Brain pericyte (primary cell): ENCODE results near the gene PPM1L.

Experiments
- DNase-seq: peaks from one replicate; pipeline ENCODE4 v3.0.0-alpha.2; 2012; ENCODE audit warnings: low read depth, low spot score

The PPM1L gene

DNA sequence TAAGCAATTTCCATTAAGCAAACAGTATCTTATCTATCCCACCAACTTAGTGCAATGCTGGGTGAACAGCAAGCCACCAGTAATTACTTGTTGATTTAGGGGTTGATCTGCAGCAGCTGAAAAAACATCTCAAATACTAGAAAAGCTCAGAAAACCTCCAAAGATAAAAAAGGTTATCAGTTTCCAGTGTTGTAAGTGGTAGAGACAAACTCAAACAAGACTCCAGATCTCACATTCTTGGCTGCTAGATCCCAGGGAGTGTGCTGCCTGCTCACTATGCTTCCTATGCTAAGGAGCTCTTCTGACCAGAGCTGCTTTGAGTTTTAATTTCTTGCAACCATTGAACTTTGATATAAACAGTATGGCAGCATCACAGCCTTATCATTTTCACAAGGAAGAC lies 337.9 kb downstream of the PPM1L start:
- DNase-seq, result no peak

DNA sequence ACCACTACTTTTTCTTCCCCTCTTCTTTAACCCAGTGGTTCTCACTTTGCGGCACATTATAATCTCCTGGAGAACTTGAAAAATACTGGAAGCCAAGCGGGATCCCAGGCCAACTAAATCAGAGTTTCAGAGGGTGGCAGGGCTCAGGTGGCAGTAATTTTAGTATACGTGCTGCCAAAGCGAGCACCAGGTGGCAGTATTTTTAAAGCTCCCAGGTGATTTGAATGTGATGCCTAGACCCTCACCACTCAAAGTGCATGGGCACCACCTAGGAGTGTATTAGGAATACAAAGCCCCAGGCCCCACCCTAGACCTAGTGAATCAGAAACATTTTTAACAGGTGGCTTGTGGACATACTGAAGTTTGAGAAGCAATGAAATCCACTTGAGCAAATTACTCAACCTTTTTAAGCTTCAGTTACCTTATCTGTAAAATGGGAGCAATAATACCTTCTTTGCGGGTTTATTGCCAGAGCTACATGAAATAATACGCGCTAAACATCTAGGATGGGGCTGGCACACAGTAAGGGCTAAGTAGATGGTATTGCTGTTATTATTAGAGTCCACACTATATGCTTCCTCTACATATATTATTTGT lies 340.8 kb downstream of the PPM1L start:
- DNase-seq, result no peak

DNA sequence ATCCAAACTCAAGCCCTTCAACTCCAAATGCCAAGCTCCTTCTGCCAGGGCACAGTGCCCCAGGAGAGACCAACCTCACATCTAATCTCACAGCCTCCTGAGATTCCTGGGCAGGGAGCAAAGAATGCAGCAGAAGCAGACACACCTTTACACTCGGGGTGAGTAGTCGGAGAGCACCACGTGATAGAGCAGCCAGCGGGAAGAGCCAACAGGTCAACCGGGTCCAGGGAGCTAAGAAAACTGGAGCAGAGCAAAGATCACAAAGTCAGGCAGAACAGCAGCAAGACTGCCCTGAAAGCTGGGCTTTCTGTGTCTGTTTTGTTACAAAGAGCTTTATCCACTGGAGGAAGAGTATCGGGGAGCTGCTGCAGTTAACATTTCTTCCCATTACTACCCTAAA lies 345.0 kb downstream of the PPM1L start:
- DNase-seq, result no peak

DNA sequence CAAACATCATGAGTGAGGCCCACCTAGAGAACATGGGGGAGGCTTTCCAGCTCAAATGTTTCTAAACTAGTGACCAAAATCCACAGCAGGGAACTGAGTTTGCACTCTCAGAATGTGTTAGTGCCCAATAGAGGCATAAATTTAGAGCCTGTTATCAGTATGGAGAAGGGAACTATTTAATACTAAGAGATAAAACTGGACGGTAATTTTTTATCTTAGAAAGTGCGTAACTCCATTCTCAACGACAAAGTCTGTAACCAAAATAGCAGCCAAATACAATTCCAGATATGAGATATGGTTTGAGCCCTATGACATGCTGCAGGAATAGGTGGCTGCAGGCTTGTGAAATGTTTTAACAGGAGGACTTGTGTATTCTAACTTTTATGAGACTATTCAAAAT lies 345.6 kb downstream of the PPM1L start:
- no peak for DNase-seq

DNA sequence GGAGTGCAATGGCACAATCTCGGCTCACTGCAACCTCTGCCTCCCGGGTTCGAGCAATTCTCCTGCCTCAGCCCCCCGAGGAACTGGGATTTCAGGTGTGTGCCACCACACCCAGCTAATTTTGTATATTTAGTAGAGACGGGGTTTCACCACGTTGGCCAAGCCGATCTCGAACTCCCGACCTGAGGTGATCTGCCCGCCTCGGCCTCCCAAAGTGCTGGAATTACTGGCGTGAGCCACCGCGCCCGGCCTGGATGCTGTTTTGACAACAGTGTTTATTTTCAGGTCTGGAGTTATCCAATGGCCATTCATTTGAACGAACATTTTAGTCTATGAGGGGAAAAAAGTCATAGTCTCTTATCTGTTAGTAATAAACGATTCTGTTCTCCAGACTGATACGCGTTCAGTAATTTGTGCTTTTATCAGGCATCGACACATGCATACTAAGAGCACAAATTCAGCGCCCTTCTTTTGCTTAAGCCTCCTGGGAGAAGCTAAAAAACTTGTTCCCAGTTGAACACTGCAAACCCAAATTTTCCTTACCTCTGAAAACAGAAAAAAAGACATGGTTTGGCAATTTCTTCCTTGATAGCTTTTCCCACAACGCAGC lies 347.9 kb downstream of the PPM1L start:
- no peak for DNase-seq

DNA sequence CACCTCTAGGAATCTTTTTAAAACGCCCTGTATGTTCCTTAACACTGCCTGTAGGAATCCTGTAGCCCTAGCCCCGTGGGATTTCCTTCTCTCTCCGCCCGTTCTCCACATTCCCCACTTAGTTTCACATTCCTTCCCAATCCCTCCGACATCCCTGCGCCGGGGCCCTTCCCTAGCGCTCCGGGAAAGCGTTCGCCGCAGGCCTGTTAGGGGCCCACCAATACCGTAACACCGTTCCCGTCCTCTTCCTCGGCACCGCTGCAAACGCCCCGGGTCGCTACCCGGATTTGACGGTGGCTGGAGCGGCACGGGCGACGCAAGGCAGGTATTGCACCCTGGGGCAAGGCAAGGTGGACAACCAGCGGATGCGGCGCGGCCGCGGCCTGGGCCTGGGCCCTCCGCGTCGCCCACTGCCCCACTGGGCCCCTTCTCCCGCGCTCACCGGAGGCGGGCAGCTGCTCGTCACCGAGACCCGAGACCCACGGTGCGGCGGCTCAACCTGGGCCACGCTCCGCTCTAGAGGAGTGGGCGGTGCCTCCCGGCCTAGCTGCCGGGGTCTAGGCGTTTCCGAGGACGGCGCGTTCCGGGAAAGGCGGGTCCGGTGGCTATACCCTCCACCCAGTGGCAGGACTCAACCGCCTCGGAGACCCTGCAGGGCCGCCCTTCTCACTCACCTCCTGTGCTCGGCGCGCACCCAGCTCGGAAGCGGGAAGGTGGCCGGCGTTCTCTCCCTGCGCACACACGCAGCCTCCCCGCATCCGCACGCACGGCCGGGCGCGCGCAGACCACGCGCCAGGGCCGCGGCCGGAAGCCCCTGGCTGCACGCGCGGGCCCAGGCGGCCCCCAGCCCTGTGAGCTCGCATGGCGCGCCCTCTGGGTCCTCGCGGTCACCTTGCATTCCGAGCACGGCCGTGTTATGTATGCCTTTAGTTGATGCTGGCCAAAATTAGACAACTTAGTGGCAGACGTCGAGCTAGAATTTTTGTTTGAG lies 348.8 kb downstream of the PPM1L start, which contains the start of gene B3GALNT1:
Gene B3GALNT1, minus strand, starts transcription at position 789 of the 991 bp plus-strand sequence. CDS start 18,595 bp downstream, outside the sequence.
- DNase-seq, result no peak

DNA sequence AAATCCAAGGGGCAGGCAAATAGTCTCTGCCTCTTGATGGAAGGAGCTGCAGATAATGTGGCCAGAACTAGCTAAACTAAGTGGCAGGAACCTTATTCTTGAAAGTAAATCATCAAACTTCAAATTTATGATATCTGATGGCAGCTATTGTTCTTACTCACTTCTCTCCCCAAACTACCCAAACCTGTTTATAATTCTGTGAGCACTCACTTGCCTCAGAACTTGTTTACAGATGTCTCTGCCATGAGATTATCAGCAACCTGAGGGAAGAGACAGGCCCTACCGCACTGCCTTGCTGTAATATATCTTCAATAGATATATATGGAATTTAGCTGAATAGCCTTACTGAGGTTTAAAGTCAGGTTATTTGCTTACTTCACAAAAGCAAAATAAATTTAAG lies 351.3 kb downstream of the PPM1L start:
- DNase-seq, result no peak

DNA sequence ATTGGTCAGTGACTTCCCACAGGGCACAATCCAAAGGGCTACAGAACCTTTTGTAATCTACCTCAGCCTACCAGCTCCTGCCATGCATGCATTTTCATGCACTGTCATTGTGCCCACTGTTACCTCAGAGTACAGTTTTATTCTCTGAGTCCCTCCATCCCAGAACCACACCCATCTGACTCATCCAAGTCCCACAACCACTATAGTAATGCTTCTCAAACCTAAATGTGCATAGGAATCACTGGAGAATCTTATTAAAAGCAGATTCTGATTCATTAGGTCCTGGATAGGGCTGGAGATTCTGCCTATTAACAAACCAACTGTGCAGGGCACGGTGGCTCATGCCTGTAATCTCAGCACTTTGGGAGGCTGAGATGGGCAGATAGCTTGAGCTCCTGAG lies 352.8 kb downstream of the PPM1L start:
- no peak for DNase-seq

DNA sequence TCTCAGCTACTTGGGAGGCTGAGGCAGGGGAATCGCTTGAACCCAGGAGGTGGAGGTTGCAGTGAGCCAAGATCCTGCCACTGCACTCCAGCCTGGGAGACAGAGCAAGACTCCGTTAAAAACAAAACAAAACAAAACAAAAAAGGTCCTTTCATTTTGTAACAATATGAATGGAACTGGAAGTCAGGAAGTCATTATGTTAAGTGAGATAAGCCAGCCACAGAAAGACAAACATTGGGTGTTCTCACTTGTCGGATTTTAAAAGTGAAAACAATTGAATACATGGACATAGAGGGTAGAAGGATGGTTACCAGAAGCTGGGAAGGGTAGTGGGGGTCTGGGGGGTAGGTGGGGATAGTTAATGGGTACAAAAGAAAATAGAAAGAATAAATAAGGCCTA lies 361.6 kb downstream of the PPM1L start:
- DNase-seq, result no peak

DNA sequence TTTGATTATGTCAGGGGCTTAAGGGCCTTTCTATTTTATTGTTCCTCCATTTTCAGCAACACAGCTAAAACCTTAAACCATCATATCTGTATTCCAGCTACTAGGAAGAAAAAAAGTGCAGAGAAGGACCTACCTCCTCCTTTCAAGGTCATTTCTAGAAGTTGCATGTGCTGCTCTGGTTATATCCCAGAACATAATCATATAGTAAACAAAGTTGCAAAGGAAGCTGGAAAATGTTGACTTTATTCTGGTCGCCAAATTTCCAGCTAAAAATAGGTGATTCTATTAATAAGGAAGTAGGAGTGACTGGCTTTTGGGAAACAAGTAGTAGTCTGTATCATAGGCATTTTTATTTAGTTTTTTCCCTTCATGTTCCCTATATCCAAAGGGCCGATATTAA lies 370.5 kb downstream of the PPM1L start:
- no peak for DNase-seq
